HepG2 (cell line): ENCODE data around the gene TTLL12. TPM values are rescaled to one million over a fixed set of nuclear protein-coding genes. Genes with fewer than 3 reads are reported as not detected.

Source experiments
- BORCS8-MEF2B ChIP-seq: sonication (generic); formaldehyde crosslinking; IDR thresholded peaks from 2 replicates; pipeline ENCODE4 v1.8.0; 2022; ENCODE audit warnings: mild to moderate bottlenecking, missing genetic modification reagents
- EEA1 ChIP-seq: sonication (generic); formaldehyde crosslinking; IDR thresholded peaks from 2 replicates; pipeline ENCODE4 v1.5.1; 2020; ENCODE audit warnings: mild to moderate bottlenecking, missing genetic modification reagents, borderline replicate concordance
- ELK4 ChIP-seq: sonication (generic); formaldehyde crosslinking; IDR thresholded peaks from 2 replicates; pipeline ENCODE4 v1.9.0; 2021; ENCODE audit warnings: missing genetic modification reagents, borderline replicate concordance
- LBX2 ChIP-seq: sonication (generic); formaldehyde crosslinking; IDR thresholded peaks from 2 replicates; pipeline ENCODE4 v1.5.0; 2020; ENCODE audit warnings: missing genetic modification reagents, mild to moderate bottlenecking, borderline replicate concordance
- MAZ ChIP-seq, 2 experiments: sonication (generic) in 1 of 2; formaldehyde crosslinking in 1 of 2; IDR thresholded peaks; 2 replicates each; pipeline versions ENCODE4 v1.5.0 to v1.6.1; 2012 to 2020; ENCODE audit warnings: low read depth in 2 of 2, mild to moderate bottlenecking in 2 of 2, borderline replicate concordance in 1 of 2, improper control_type of control experiment in 1 of 2, low read length in 1 of 2, missing genetic modification reagents in 1 of 2, moderate library complexity in 1 of 2
- MIER3 ChIP-seq: IDR thresholded peaks from 2 replicates; pipeline ENCODE4 v1.6.1; 2016; ENCODE audit warnings: missing compliant biosample characterization, borderline replicate concordance
- MTF1 ChIP-seq: sonication (generic); formaldehyde crosslinking; IDR thresholded peaks from 2 replicates; pipeline ENCODE4 v1.5.0; 2020; ENCODE audit warnings: missing genetic modification reagents
- PLSCR1 ChIP-seq: sonication (generic); formaldehyde crosslinking; IDR thresholded peaks from 2 replicates; pipeline ENCODE4 v1.5.0; 2020; ENCODE audit warnings: missing genetic modification reagents, mild to moderate bottlenecking, borderline replicate concordance
- RFX5 ChIP-seq: IDR thresholded peaks from 2 replicates; pipeline ENCODE4 v1.6.1; 2011; ENCODE audit warnings: low read depth, low read length, improper control_type of control experiment
- SOX13 ChIP-seq, 3 experiments: fragments of 450-650 bp in 1 of 3; sonication (generic) in 1 of 3; formaldehyde crosslinking in 1 of 3; IDR thresholded peaks in 2 of 3; conservative IDR thresholded peaks in 1 of 3; 2 replicates each; pipeline versions ENCODE4 v1.5.0 to v1.6.1; 2016 to 2020; ENCODE audit warnings: antibody characterized with exemption in 1 of 3, mild to moderate bottlenecking in 1 of 3, missing compliant biosample characterization in 1 of 3, missing genetic modification reagents in 1 of 3, moderate library complexity in 1 of 3
- STAT5B ChIP-seq: sonication (generic); formaldehyde crosslinking; IDR thresholded peaks from 2 replicates; pipeline ENCODE4 v1.4.0; 2020; ENCODE audit warnings: missing genetic modification reagents
- U2AF2 ChIP-seq: fragments of 200-400 bp; formaldehyde crosslinking; IDR thresholded peaks from 2 replicates; pipeline ENCODE4 v1.6.1; 2017; ENCODE audit warnings: low read depth, mild to moderate bottlenecking, low read length
- ZNF441 ChIP-seq: sonication (generic); formaldehyde crosslinking; IDR thresholded peaks from 2 replicates; pipeline ENCODE4 v1.7.0; 2021; ENCODE audit warnings: missing genetic modification reagents, borderline replicate concordance
- ZNF687 ChIP-seq: sonication (generic); formaldehyde crosslinking; IDR thresholded peaks from 2 replicates; pipeline ENCODE4 v1.5.1; 2020; ENCODE audit warnings: mild to moderate bottlenecking, missing genetic modification reagents, moderate library complexity
- ZNF780A ChIP-seq: sonication (generic); formaldehyde crosslinking; IDR thresholded peaks from 2 replicates; pipeline ENCODE4 v1.8.0; 2022; ENCODE audit warnings: mild to moderate bottlenecking, missing genetic modification reagents, moderate library complexity
- polyA plus RNA-seq, 8 experiments: library from polyadenylated mRNA; depleted of rRNA in 3 of 8; stranded (reverse) in 7 of 8; unstranded in 1 of 8; fragments of >200 nt; fragmentation: Illumina TruSeq in 4 of 8; extraction: Trizol in 4 of 8; gene quantifications; 2 replicates each; pipeline versions ENCODE4 v1.2.1 to v1.2.3, GENCODE V29; 2011 to 2016; ENCODE audit warnings: low read depth in 4 of 8, missing spikeins in 1 of 8, mixed read lengths in 1 of 8; ENCODE audit not compliant: insufficient read depth in 1 of 8
- total RNA-seq, 5 experiments: library from RNA; depleted of rRNA; stranded (reverse); fragments of >200 nt; fragmentation: Illumina TruSeq; extraction: Trizol; gene quantifications; 2 replicates each; pipeline ENCODE4 v1.2.3, GENCODE V29; 2016; ENCODE audit warnings: low read depth in 1 of 5
- TF ChIP-seq, protein P1 (sequence below): sonication (generic); formaldehyde crosslinking; IDR thresholded peaks from 2 replicates; pipeline ENCODE4 v1.4.0; 2020; ENCODE audit warnings: missing genetic modification reagents
- TF ChIP-seq, protein P2 (sequence below): IDR thresholded peaks from 2 replicates; pipeline ENCODE4 v1.6.1; 2018; ENCODE audit warnings: missing genetic modification reagents, mild to moderate bottlenecking, missing compliant biosample characterization

Gene TTLL12
- total and polyA plus RNA-seq, 2 of the 13 experiments (the other 11 are each of a cell fraction or from before 2014, with no cell fraction given): 11.9 to 38.1 TPM

DNA sequence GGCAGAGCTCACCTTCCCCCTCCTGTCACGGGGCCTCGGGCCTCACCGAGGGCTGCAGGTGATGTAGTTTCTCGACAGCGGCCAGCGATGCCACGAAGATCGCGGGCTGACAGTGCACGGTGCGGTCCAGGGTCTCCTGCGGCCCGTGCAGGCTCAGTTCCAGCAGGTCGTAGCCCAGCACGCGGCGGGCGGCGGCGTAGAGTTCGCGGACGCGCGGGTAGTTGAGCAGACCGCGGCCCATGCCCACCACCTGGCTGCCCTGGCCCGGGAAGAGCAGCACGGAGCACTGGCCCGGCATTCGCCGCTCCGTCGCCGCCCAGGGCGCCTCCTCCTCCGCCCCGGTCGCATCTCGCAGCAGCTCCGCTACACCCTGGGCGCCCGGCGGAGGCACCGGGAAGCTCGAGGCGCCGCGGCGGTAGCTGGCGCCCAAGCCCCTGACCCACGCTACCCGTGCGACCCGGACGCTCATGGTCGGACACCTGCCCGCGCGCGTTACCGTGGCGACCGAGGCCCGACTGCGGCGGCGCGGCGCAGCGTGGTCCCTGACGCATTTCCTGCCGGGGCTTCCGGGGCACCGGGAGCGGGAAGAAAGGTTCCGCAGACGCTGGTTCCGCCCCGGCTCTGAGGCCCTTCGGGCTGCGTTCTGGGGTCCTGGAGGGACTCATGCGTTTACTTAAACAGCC, 43.9 kb downstream of the TTLL12 start, which contains the start of gene MCAT (continued):
- TF ChIP-seq ZNF441 (no peak), STAT5B (0 out of 2 replicates have a peak, but pooled peaks have one; percentile 64), MAZ (IDR thresholded peaks at IDR 0.05; ENCODE audit: borderline replicate concordance, low read depth, low read length) (no peak), MAZ (CRISPR knock-in tag; IDR thresholded peaks at IDR 0.05; ENCODE audit: low read depth) (peak; percentile 71), RFX5 (no peak), ZNF780A (CRISPR knock-in tag) (no peak), U2AF2 (no peak), SOX13 (IDR thresholded peaks at IDR 0.05) (no peak), SOX13 (CRISPR knock-in tag; conservative IDR thresholded peaks at IDR 0.05 in 1 of 2, IDR thresholded peaks at IDR 0.05 in 1 of 2) (no peak), MTF1 (CRISPR knock-in tag) (peak; percentile 42; the same call in 1 of the 2 replicates), BORCS8-MEF2B (CRISPR knock-in tag) (no peak; the same call in 1 of the 2 replicates), EEA1 (CRISPR knock-in tag) (no peak), ELK4 (CRISPR knock-in tag) (peak; percentile 96; the same call in 1 of the 2 replicates), LBX2 (0 out of 2 replicates have a peak, but pooled peaks have one; percentile 57), PLSCR1 (CRISPR knock-in tag) (no peak), MIER3 (CRISPR knock-in tag) (no peak), ZNF687 (peak; percentile 92)
- TF ChIP-seq, protein P1, sequence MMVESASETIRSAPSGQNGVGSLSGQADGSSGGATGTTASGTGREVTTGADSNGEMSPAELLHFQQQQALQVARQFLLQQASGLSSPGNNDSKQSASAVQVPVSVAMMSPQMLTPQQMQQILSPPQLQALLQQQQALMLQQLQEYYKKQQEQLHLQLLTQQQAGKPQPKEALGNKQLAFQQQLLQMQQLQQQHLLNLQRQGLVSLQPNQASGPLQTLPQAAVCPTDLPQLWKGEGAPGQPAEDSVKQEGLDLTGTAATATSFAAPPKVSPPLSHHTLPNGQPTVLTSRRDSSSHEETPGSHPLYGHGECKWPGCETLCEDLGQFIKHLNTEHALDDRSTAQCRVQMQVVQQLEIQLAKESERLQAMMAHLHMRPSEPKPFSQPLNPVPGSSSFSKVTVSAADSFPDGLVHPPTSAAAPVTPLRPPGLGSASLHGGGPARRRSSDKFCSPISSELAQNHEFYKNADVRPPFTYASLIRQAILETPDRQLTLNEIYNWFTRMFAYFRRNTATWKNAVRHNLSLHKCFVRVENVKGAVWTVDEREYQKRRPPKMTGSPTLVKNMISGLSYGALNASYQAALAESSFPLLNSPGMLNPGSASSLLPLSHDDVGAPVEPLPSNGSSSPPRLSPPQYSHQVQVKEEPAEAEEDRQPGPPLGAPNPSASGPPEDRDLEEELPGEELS: 0 out of 2 replicates have a peak, but pooled peaks have one; percentile 54
- TF ChIP-seq, protein P2, sequence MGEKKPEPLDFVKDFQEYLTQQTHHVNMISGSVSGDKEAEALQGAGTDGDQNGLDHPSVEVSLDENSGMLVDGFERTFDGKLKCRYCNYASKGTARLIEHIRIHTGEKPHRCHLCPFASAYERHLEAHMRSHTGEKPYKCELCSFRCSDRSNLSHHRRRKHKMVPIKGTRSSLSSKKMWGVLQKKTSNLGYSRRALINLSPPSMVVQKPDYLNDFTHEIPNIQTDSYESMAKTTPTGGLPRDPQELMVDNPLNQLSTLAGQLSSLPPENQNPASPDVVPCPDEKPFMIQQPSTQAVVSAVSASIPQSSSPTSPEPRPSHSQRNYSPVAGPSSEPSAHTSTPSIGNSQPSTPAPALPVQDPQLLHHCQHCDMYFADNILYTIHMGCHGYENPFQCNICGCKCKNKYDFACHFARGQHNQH: peak; percentile 85
